OCI-LY7 (cell line): ENCODE results near the gene CELF4. TPM values are rescaled to one million over a fixed set of nuclear protein-coding genes. Genes with fewer than 3 reads are reported as not detected.

Experiments
- BruUV-seq: library from RNA; stranded (reverse); fragments of 400-500 nt; replicated peaks from 2 replicates; lab custom pipeline; 2021; lab: Mats Ljungman, UMichigan
- CTCF ChIA-PET: fragments of 300-600 bp; sonication (Branson Sonifier 250); formaldehyde crosslinking; loops from one replicate; lab custom pipeline; 2022; ENCODE audit warnings: antibody characterized with exemption; ENCODE audit not compliant: unreplicated experiment; lab: Charles Lee
- POLR2A ChIA-PET: fragments of 300-600 bp; sonication (Branson Sonifier 250); formaldehyde crosslinking; loops from one replicate; lab custom pipeline; 2022; ENCODE audit warnings: antibody characterized with exemption; lab: Charles Lee
- DNase-seq: peaks from one replicate; pipeline ENCODE4 v3.0.0-alpha.2; 2015; ENCODE audit warnings: low spot score
- H2AFZ ChIP-seq: fragments of 200-600 bp; sonication (generic), shearing (Covaris generic); 2 replicates; pipeline ENCODE4 v1.6.1; 2014; ENCODE audit warnings: mild to moderate bottlenecking, antibody characterized with exemption, low read length, moderate library complexity
- H3K27ac ChIP-seq: fragments of 200-600 bp; sonication (generic); 2 replicates; pipeline ENCODE4 v1.5.1; 2014; ENCODE audit warnings: mixed run types, low read depth, mild to moderate bottlenecking, moderate library complexity, low read length, inconsistent platforms; ENCODE audit not compliant: poor library complexity, severe bottlenecking
- H3K36me3 ChIP-seq: fragments of 200-600 bp; sonication (generic); 2 replicates; pipeline ENCODE4 v1.6.1; 2014; ENCODE audit warnings: mild to moderate bottlenecking, antibody characterized with exemption, low read length, moderate library complexity, mixed read lengths; ENCODE audit not compliant: insufficient read depth
- H3K4me1 ChIP-seq: fragments of 200-600 bp; sonication (generic); 2 replicates; pipeline ENCODE4 v1.5.1; 2014; ENCODE audit warnings: mild to moderate bottlenecking, low read length; ENCODE audit not compliant: insufficient read depth, poor library complexity, severe bottlenecking
- H3K4me2 ChIP-seq: fragments of 200-600 bp; sonication (generic); 2 replicates; pipeline ENCODE4 v1.6.1; 2014; ENCODE audit warnings: mild to moderate bottlenecking, low read length
- H3K4me3 ChIP-seq: fragments of 200-600 bp; sonication (generic); 2 replicates; pipeline ENCODE4 v1.5.1; 2014; ENCODE audit warnings: mild to moderate bottlenecking, low read depth, low read length; ENCODE audit not compliant: poor library complexity, severe bottlenecking
- H3K79me2 ChIP-seq: fragments of 200-600 bp; sonication (generic); 2 replicates; pipeline ENCODE4 v1.6.1; 2016; ENCODE audit warnings: low read depth, mild to moderate bottlenecking, low read length, moderate library complexity, mixed read lengths; ENCODE audit not compliant: insufficient read depth
- H3K9me2 ChIP-seq: fragments of 200-600 bp; sonication (generic); 2 replicates; pipeline ENCODE4 v1.6.1; 2016; ENCODE audit warnings: mild to moderate bottlenecking, low read length, mixed read lengths; ENCODE audit not compliant: insufficient read depth
- H3K9me3 ChIP-seq: fragments of 200-600 bp; sonication (generic); 2 replicates; pipeline ENCODE4 v1.6.1; 2014; ENCODE audit warnings: mild to moderate bottlenecking, mixed run types, low read length, mixed read lengths
- H4K20me1 ChIP-seq: fragments of 200-600 bp; sonication (generic); 2 replicates; pipeline ENCODE4 v1.6.1; 2014; ENCODE audit warnings: mild to moderate bottlenecking, antibody characterized with exemption, low read length, moderate library complexity, mixed read lengths; ENCODE audit not compliant: insufficient read depth
- CTCF ChIP-seq: fragments of 200-600 bp; sonication (generic); conservative IDR thresholded peaks from 2 replicates; pipeline ENCODE4 v1.5.1; 2014; ENCODE audit warnings: mild to moderate bottlenecking, antibody characterized with exemption, low read length, moderate library complexity, mixed read lengths
- EZH2phosphoT487 ChIP-seq: fragments of 200-600 bp; sonication (generic); IDR thresholded peaks from 2 replicates; pipeline ENCODE4 v1.6.1; 2018; ENCODE audit warnings: low read depth, borderline replicate concordance, mild to moderate bottlenecking, mixed run types, antibody characterized with exemption, low read length, moderate library complexity, mixed read lengths
- intact Hi-C: fragments of 100-400 bp; cut with micrococcal nuclease; formaldehyde crosslinking; loops from one replicate; pipeline ENCODE4 v1.10.0; 2022; ENCODE audit not compliant: unreplicated experiment
- total RNA-seq, 2 experiments: library from RNA; depleted of rRNA in 1 of 2; stranded (reverse); fragments of >200 nt in 1 of 2; shearing (Covaris generic) in 1 of 2; gene quantifications; 2 replicates each; pipeline ENCODE4 v1.2.3, GENCODE V29; 2014 to 2022

Gene CELF4
- total RNA-seq, 2 experiments from 2014 or later, result not detected

DNA sequence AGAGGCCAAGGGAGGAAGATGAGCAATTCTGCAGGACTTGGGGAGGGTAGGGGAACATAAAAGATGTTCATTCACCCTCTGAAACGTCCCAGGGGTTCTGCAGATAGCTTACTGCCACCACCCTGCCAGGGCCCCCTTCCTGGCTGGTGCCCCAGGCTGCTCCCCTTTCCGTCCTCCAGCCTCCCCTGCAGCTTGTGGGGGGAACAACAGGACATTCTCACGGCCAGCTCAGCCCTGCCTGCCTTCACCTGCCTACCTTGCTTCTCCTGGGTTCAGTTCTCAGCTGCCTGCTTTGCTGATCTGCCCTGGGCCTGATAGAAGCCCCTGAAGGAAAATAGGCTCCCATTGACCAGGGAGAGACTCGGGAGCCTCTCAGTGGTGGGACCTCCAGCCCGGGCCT, 251.1 kb downstream of the CELF4 start:
- Histone ChIP-seq H2AFZ (no peak overlapping the region), H4K20me1 (no peaks in the 10 kb centered on the region), H3K79me2 (no peaks in the 10 kb centered on the region), H3K4me3 (no peak overlapping the region), H3K4me2 (no peak overlapping the region), H3K9me2 (no peaks in the 10 kb centered on the region), H3K27ac (no peak overlapping the region), H3K36me3 (no peaks in the 10 kb centered on the region), H3K9me3 (no peaks in the 10 kb centered on the region), H3K4me1 (no peaks in the 10 kb centered on the region)
- ChIA-PET POLR2A (no interaction called here), CTCF (no interaction called here)
- DNase-seq, result no peak
- TF ChIP-seq EZH2phosphoT487 (no peak), CTCF (no peak)
- intact Hi-C loops, result no loop called here
- no TSS peak for BruUV-seq

- Histone ChIP-seq H4K20me1 (no peaks in the 10 kb centered on the region), H3K36me3 (no peaks in the 10 kb centered on the region), H3K9me2 (no peaks in the 10 kb centered on the region), H3K9me3 (no peaks in the 10 kb centered on the region), H3K4me3 (no peak overlapping the region), H3K79me2 (no peaks in the 10 kb centered on the region), H3K4me2 (no peak overlapping the region), H2AFZ (no peak overlapping the region), H3K4me1 (no peaks in the 10 kb centered on the region), H3K27ac (no peak overlapping the region)
- BruUV-seq, result no TSS peak
- no peak for DNase-seq
- intact Hi-C loops, result no loop called here
- POLR2A ChIA-PET, result no interaction called here
- TF ChIP-seq CTCF (no peak), EZH2phosphoT487 (no peak)
- CTCF ChIA-PET, result no interaction called here
Observed at GRCh38 chr18:37313624-37314023, 252.0 kb downstream of the CELF4 start.

DNA sequence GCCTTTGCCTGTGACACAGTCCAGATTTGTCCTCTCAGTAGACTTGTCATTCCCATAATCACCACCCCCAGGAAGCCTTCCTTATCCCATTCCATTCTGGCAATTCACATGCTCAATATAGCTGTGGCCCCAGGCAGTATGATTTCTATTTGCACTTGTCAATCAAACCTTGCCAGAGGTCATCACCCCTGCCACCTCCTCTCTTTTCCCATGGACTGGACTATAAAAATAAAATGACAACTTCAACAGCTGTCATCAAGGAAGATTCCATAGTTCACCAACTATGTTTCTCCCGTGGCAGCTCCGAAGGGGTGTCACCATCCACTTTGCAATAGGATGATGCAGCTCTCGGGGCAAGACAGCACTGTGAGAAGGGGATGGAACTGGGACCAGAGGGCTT, 255.7 kb downstream of the CELF4 start:
- H4K20me1 ChIP-seq, result no peaks in the 10 kb centered on the region
- H3K27ac ChIP-seq, result no peak overlapping the region
- no peak overlapping the region for H2AFZ ChIP-seq
- DNase-seq, result no peak
- CTCF ChIA-PET, result no interaction called here
- H3K36me3 ChIP-seq, result no peaks in the 10 kb centered on the region
- no peaks in the 10 kb centered on the region for H3K79me2 ChIP-seq
- no peaks in the 10 kb centered on the region for H3K4me1 ChIP-seq
- no peak overlapping the region for H3K4me3 ChIP-seq
- BruUV-seq, result no TSS peak
- no peaks in the 10 kb centered on the region for H3K9me2 ChIP-seq
- H3K9me3 ChIP-seq, result no peaks in the 10 kb centered on the region
- no peak overlapping the region for H3K4me2 ChIP-seq
- intact Hi-C loops, result no loop called here
- no peak for TF ChIP-seq CTCF
- no peak for TF ChIP-seq EZH2phosphoT487
- POLR2A ChIA-PET, result no interaction called here
